Nephron progenitor cell (in vitro differentiated cells): ENCODE measurements around the gene CSN3.

Experiments used
- DNase-seq: peaks from one replicate; pipeline ENCODE4 v3.0.0; 2021
- H3K27ac Mint-ChIP-seq: 2 replicates; pipeline ENCODE4 v1.8.0; 2021; ENCODE audit warnings: mild to moderate bottlenecking, moderate library complexity, mixed read lengths
- H3K27me3 Mint-ChIP-seq: 2 replicates; pipeline ENCODE4 v1.8.0; 2021; ENCODE audit warnings: mild to moderate bottlenecking, low read depth, mixed read lengths; ENCODE audit not compliant: poor library complexity
- H3K36me3 Mint-ChIP-seq: 2 replicates; pipeline ENCODE4 v1.8.0; 2021; ENCODE audit warnings: low read depth, mixed read lengths
- H3K4me1 Mint-ChIP-seq: 2 replicates; pipeline ENCODE4 v1.8.0; 2021; ENCODE audit warnings: mixed read lengths
- H3K4me3 Mint-ChIP-seq: 2 replicates; pipeline ENCODE4 v1.8.0; 2021; ENCODE audit warnings: mild to moderate bottlenecking, moderate library complexity, mixed read lengths
- H3K9me3 Mint-ChIP-seq: 2 replicates; pipeline ENCODE4 v1.8.0; 2021; ENCODE audit warnings: mild to moderate bottlenecking, moderate library complexity, mixed read lengths
- CTCF ChIP-seq: fragments of 200-600 bp; sonication (generic); IDR thresholded peaks from 2 replicates; pipeline ENCODE4 v1.5.0; 2021; ENCODE audit warnings: antibody characterized with exemption

CSN3 gene

GRCh38 chr4:70291341-70291740 lies 48.9 kb downstream of the CSN3 start:
- Mint-ChIP-seq H3K36me3 (no peaks in the 10 kb centered on the region), H3K27me3 (peaks cover 3% of the 10 kb centered on the region), H3K4me1 (no peaks in the 10 kb centered on the region), H3K4me3 (no peak overlapping the region), H3K9me3 (no peaks in the 10 kb centered on the region), H3K27ac (no peak overlapping the region)
- no peak for DNase-seq
- no peak for TF ChIP-seq CTCF

- DNase-seq = no peak
- H3K4me3 Mint-ChIP-seq = no peak overlapping the region
- no peak for TF ChIP-seq CTCF
- no peaks in the 10 kb centered on the region for H3K36me3 Mint-ChIP-seq
- no peaks in the 10 kb centered on the region for H3K9me3 Mint-ChIP-seq
- H3K4me1 Mint-ChIP-seq = no peaks in the 10 kb centered on the region
- peaks cover 15% of the 10 kb centered on the region for H3K27me3 Mint-ChIP-seq
- no peak overlapping the region for H3K27ac Mint-ChIP-seq
Measured at GRCh38 chr4:70297576-70297975, 55.2 kb downstream of the CSN3 start.

- no peak overlapping the region for H3K4me3 Mint-ChIP-seq
- no peaks in the 10 kb centered on the region for H3K9me3 Mint-ChIP-seq
- TF ChIP-seq CTCF = no peak
- H3K27me3 Mint-ChIP-seq = peaks cover 15% of the 10 kb centered on the region
- H3K36me3 Mint-ChIP-seq = no peaks in the 10 kb centered on the region
- no peak overlapping the region for H3K27ac Mint-ChIP-seq
- DNase-seq = no peak
- no peaks in the 10 kb centered on the region for H3K4me1 Mint-ChIP-seq
Measured at GRCh38 chr4:70298051-70298450, 55.7 kb downstream of the CSN3 start.

GRCh38 chr4:70299643-70300042 lies 57.2 kb downstream of the CSN3 start:
- Mint-ChIP-seq H3K36me3 (no peaks in the 10 kb centered on the region), H3K27me3 (peaks cover 15% of the 10 kb centered on the region), H3K4me3 (no peak overlapping the region), H3K27ac (no peak overlapping the region), H3K9me3 (no peaks in the 10 kb centered on the region), H3K4me1 (no peaks in the 10 kb centered on the region)
- no peak for TF ChIP-seq CTCF
- no peak for DNase-seq

GRCh38 chr4:70300215-70300614 lies 57.8 kb downstream of the CSN3 start:
- Mint-ChIP-seq H3K4me1 (no peaks in the 10 kb centered on the region), H3K36me3 (no peaks in the 10 kb centered on the region), H3K4me3 (no peak overlapping the region), H3K27ac (no peak overlapping the region), H3K9me3 (no peaks in the 10 kb centered on the region), H3K27me3 (peaks cover 15% of the 10 kb centered on the region)
- no peak for DNase-seq
- TF ChIP-seq CTCF = no peak
